Aorta (tissue), 5 donors: ENCODE data around the gene MVB12B. TPM values are rescaled to one million over a fixed set of nuclear protein-coding genes. Genes with fewer than 3 reads are reported as not detected.
"Not testable (repeated sequence)": the region's sequence is repeated elsewhere in the genome, so short reads cannot be mapped to it uniquely, and the experiment has no call there.

Experiments
- ATAC-seq: fragments of 200-7000 bp; cut with Tn5 transposase; one replicate; pipeline ENCODE4 v1.9.1; 2022; ENCODE audit warnings: moderate library complexity; ENCODE audit not compliant: low FRiP score
- DNase-seq, 2 donors: peaks; one replicate each; pipeline ENCODE4 v3.0.0-alpha.2; 2020
- H3K27ac ChIP-seq, 2 donors: one replicate each; pipeline ENCODE4 v1.5.1; 2013; ENCODE audit warnings: low read length in 2 of 2, mild to moderate bottlenecking in 2 of 2, moderate library complexity in 2 of 2, control low read depth in 1 of 2, inconsistent platforms in 1 of 2, low read depth in 1 of 2
- H3K27me3 ChIP-seq, 2 donors: one replicate each; pipeline ENCODE4 v1.6.1; 2013; ENCODE audit warnings: control low read depth in 1 of 2, low read length in 1 of 2, mild to moderate bottlenecking in 1 of 2, moderate library complexity in 1 of 2; ENCODE audit not compliant: insufficient read depth in 2 of 2, control insufficient read depth in 1 of 2
- H3K36me3 ChIP-seq, 2 donors: one replicate each; pipeline ENCODE4 v1.6.1; 2013; ENCODE audit warnings: control low read depth in 1 of 2, low read length in 1 of 2, mild to moderate bottlenecking in 1 of 2; ENCODE audit not compliant: insufficient read depth in 2 of 2, control insufficient read depth in 1 of 2
- H3K4me1 ChIP-seq, 2 donors: one replicate each; pipeline ENCODE4 v1.6.1; 2013; ENCODE audit warnings: low read length in 2 of 2, control low read depth in 1 of 2, mild to moderate bottlenecking in 1 of 2, moderate library complexity in 1 of 2; ENCODE audit not compliant: insufficient read depth in 2 of 2, control insufficient read depth in 1 of 2
- H3K4me3 ChIP-seq, 2 donors: one replicate each; pipeline ENCODE4 v1.5.1; 2013; ENCODE audit warnings: low read length in 2 of 2, control low read depth in 1 of 2, mild to moderate bottlenecking in 1 of 2
- H3K9me3 ChIP-seq: one replicate; pipeline ENCODE4 v1.6.1; 2013; ENCODE audit warnings: mild to moderate bottlenecking, low read length; ENCODE audit not compliant: control insufficient read depth
- WGBS, 2 donors: extraction: QIAGEN DNeasy Blood & Tissue Kit; methylation state at CpG; one replicate each; pipeline ENCODE4 v1.1.7; 2013; 5-methylcytosine and 5-hydroxymethylcytosine counted together
- intact Hi-C, 2 donors: fragments of 100-400 bp; cut with DNase I; formaldehyde crosslinking; loops; one replicate each; pipeline versions ENCODE4 v1.14.2 to v1.15.0; 2022
- polyA plus RNA-seq, 2 donors: library from polyadenylated mRNA; stranded (reverse); fragments of 200-250 nt; gene quantifications; one replicate each; pipeline ENCODE4 v1.2.3, GENCODE V29; 2013
- total RNA-seq, 2 donors: library from RNA; stranded (reverse); fragmentation: NEBNext Ultra II Directional; extraction: Animal tissue kit (Norgen Biotek cat#: 25700); gene quantifications; one replicate each; pipeline ENCODE4 v1.2.1, GENCODE V29; 2021
- donor health status: healthy with polysubstance abuse.
- donor health status: Bipolar disorder and iron deficiency.
- donor health status: DM: no; HTN: no; CAD: no.
- donor health status: DM: no; HTN: no; CAD: no.
- donor health status: DM: yes; HTN: yes; CAD: no.

MVB12B gene
- total and polyA plus RNA-seq, 4 donors = 2.0 to 25.5 (median 9.5) TPM

GRCh38 chr9:126532951-126533925 lies 206.6 kb downstream of the MVB12B start:
- no peaks in the 10 kb centered on the region for H3K27me3 ChIP-seq
- no peaks in the 10 kb centered on the region for H3K4me1 ChIP-seq
- peak in 1 of 2 donors; percentile 59 for DNase-seq
- no peak for ATAC-seq
- no peaks in the 10 kb centered on the region for H3K36me3 ChIP-seq
- 88 to 89% methylated on average over 24 of the region's 24 CpGs for whole genome bisulfite sequencing, 2 donors
- no peak overlapping the region for H3K4me3 ChIP-seq
- no peak overlapping the region for H3K27ac ChIP-seq
- no peaks in the 10 kb centered on the region for H3K9me3 ChIP-seq
- intact Hi-C loops = no loop called here

DNA sequence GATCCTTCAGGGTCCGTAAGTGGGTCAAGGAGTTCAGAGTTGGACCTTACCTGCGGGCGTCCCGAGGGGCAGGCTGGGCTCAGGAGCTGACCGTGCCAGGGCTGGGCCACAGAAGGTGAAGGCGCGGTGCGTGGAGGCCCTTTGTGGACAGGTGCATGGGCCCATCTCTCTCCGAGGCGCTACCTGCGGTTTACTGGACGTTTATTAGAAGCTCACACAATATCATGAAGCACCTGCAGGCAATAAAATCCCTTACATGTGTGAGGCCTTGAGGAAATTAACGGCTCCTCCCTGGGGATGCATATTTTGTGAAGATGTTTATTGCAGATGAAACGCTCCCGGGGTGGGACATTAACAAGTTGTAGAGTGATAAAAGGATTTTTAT lies 207.3 kb downstream of the MVB12B start:
- Histone ChIP-seq H3K9me3 (no peaks in the 10 kb centered on the region), H3K4me1 (no peaks in the 10 kb centered on the region), H3K27me3 (no peaks in the 10 kb centered on the region), H3K27ac (no peak overlapping the region), H3K36me3 (no peaks in the 10 kb centered on the region), H3K4me3 (no peak overlapping the region)
- peak in 1 of 2 donors; percentile 53 for DNase-seq
- no peak for ATAC-seq
- intact Hi-C loops = no loop called here
- 72 to 74% methylated on average over 15 of the region's 15 CpGs for WGBS, 2 donors

- DNase-seq (peak in 1 of 2 donors; percentile 63), ATAC-seq (no peak)
- no peaks in the 10 kb centered on the region for H3K36me3 ChIP-seq
- H3K4me1 ChIP-seq = no peaks in the 10 kb centered on the region
- no peak overlapping the region for H3K4me3 ChIP-seq
- no peaks in the 10 kb centered on the region for H3K27me3 ChIP-seq
- no peaks in the 10 kb centered on the region for H3K9me3 ChIP-seq
- 40 to 47% methylated on average over 23 of the region's 23 CpGs for WGBS, 2 donors
- intact Hi-C loops = no loop called here
- H3K27ac ChIP-seq = no peak overlapping the region
Observed at GRCh38 chr9:126534431-126535186, 208.0 kb downstream of the MVB12B start.

GRCh38 chr9:126536131-126536530 lies 209.5 kb downstream of the MVB12B start:
- 84 to 91% methylated on average over 7 of the region's 7 CpGs for WGBS, 2 donors
- Histone ChIP-seq H3K36me3 (no peaks in the 10 kb centered on the region), H3K27me3 (no peaks in the 10 kb centered on the region), H3K27ac (no peak overlapping the region), H3K4me1 (no peaks in the 10 kb centered on the region), H3K4me3 (no peak overlapping the region), H3K9me3 (no peaks in the 10 kb centered on the region)
- intact Hi-C loops = no loop called here
- ATAC-seq = no peak
- DNase-seq = no peak

DNA sequence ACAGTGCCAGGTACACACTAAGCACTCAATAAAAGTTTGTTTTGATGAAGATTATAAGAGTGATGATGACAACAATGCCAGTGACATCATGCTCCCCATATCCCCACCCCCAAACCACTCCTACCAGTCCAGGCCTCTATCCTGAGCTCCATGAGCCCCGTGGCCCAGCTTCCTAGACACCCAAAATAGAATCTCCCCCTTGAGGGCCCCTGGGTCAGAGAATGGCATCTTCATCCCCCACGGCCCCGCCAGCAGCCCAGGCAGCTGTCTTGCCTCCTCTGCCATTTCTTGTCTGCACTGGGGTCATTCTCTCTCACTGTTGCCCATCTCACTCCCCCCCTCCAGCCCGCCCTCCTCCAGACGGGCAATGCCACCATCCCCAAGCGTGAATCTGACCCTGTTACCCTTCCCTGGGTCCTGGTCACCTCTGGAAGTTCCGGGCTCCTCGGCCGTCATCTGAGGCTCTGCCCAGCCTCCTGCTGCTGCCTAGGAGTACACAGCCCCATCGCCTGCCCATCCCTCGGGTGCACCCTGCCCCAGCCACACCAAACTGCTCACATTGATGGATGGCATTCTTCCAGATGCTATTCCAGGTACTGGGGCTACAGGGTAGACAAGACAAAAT lies 210.3 kb downstream of the MVB12B start:
- no peaks in the 10 kb centered on the region for H3K9me3 ChIP-seq
- DNase-seq = peak in 1 of 2 donors; percentile 40
- WGBS, 2 donors = 71 to 77% methylated on average over 11 of the region's 11 CpGs
- no peak overlapping the region for H3K27ac ChIP-seq
- no peak for ATAC-seq
- no peaks in the 10 kb centered on the region for H3K36me3 ChIP-seq
- H3K27me3 ChIP-seq = no peaks in the 10 kb centered on the region
- no peaks in the 10 kb centered on the region for H3K4me1 ChIP-seq
- intact Hi-C loops = no loop called here
- no peak overlapping the region for H3K4me3 ChIP-seq

GRCh38 chr9:126538550-126538949 lies 211.9 kb downstream of the MVB12B start:
- no peaks in the 10 kb centered on the region for H3K27me3 ChIP-seq
- H3K36me3 ChIP-seq = no peaks in the 10 kb centered on the region
- H3K4me1 ChIP-seq = no peaks in the 10 kb centered on the region
- H3K27ac ChIP-seq = no peak overlapping the region
- no peaks in the 10 kb centered on the region for H3K9me3 ChIP-seq
- ATAC-seq (no peak), DNase-seq (no peak)
- intact Hi-C loops = no loop called here
- 89 to 90% methylated on average over 1 of the region's 1 CpG for WGBS, 2 donors
- no peak overlapping the region for H3K4me3 ChIP-seq

- H3K4me3 ChIP-seq, H3K27ac ChIP-seq, H3K9me3 ChIP-seq, H3K36me3 ChIP-seq, H3K4me1 ChIP-seq, ATAC-seq, H3K27me3 ChIP-seq, intact Hi-C loops, DNase-seq: not testable (repeated sequence)
- WGBS, 2 donors = 82 to 83% methylated on average over 9 of the region's 9 CpGs
Observed at GRCh38 chr9:126540398-126540797, 213.8 kb downstream of the MVB12B start.

GRCh38 chr9:126543490-126543889 lies 216.9 kb downstream of the MVB12B start:
- no peak overlapping the region for H3K4me3 ChIP-seq
- intact Hi-C loops = no loop called here
- ATAC-seq = no peak
- H3K9me3 ChIP-seq = no peaks in the 10 kb centered on the region
- H3K27ac ChIP-seq = no peak overlapping the region
- no peaks in the 10 kb centered on the region for H3K4me1 ChIP-seq
- 97 to 100% methylated on average over 3 of the region's 3 CpGs for WGBS, 2 donors
- DNase-seq = no peak
- no peaks in the 10 kb centered on the region for H3K27me3 ChIP-seq
- H3K36me3 ChIP-seq = no peaks in the 10 kb centered on the region
